Measurements from ENCODE around the gene NAT14.

DNA sequence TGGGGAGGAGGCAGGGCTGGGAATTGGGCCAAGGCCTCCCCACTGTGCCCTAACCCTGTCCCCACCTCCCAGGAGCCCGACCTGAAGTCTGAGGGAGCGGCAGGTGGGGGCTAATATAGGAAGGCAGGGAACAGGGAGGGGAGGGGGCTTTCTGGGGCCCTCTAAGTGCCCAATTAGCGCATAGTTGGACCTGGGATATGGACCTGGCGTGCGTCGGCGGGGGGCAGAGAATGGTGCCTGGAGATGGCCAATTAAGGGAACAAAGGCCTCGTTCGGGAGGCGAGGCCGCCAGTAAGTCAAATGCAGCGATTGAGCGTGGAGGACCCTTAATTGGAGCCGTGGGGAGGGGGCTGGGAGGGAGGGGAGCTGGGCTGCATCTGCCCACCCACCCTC is 20.3 kb upstream of the NAT14 start, which contains the start of gene C19orf85:
- TF ChIP-seq CTCF (IDR thresholded peaks at IDR 0.05) (no peak), REST (IDR thresholded peaks at IDR 0.05) (no peak), EP300 (IDR thresholded peaks at IDR 0.05) (no peak)
- TF ChIP-seq, protein P1, sequence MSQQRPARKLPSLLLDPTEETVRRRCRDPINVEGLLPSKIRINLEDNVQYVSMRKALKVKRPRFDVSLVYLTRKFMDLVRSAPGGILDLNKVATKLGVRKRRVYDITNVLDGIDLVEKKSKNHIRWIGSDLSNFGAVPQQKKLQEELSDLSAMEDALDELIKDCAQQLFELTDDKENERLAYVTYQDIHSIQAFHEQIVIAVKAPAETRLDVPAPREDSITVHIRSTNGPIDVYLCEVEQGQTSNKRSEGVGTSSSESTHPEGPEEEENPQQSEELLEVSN (IDR thresholded peaks at IDR 0.05; ENCODE audit: borderline replicate concordance, low read depth): no peak
